HG03066 (cell line): ENCODE measurements around the gene LAMA3.

Experiments
- ATAC-seq: cut with Tn5 transposase; IDR thresholded peaks from one replicate; pipeline ENCODE4 v1.9.1; 2021; ENCODE audit warnings: low read depth; ENCODE audit not compliant: unreplicated experiment

Gene LAMA3

DNA sequence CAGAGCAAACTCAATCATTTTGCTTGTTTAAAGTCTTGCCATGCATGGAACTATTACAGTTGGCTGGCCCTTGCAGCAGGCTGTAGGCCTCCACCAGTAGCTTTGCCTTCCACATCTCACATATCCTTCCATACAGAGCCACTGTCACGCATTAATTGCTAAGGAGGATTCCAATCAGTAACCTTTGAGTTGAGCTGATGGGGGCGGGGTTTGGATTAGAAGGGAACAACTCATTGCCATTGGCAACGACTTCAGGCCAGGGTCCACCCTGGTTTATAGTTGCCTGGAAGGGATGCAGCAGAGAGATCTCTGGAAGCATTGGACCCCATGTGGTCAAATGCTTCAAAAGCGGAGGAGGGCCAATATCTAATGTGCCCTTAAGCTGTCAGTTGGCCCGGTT is 262.0 kb downstream of the LAMA3 start:
- no peak for ATAC-seq

DNA sequence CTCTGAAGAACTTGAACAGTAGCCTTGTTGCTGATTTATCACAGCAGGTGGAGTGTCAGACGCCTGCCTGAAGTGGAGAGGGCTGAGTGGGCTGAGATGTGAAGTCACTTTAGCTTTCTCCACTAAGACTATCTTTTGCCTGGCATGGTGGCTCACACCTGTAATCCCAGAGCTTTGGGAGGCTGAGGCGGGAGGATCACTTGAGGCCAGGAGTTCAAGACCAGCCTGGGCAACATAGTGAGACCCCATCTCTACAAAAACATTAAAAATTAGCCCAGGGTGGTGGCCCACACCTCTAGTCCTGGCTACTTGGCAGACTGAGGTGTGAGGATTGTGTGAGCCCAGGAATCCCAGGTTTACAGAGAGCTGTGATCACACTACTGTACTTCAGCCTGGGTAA is 264.7 kb downstream of the LAMA3 start:
- ATAC-seq, result no peak

DNA sequence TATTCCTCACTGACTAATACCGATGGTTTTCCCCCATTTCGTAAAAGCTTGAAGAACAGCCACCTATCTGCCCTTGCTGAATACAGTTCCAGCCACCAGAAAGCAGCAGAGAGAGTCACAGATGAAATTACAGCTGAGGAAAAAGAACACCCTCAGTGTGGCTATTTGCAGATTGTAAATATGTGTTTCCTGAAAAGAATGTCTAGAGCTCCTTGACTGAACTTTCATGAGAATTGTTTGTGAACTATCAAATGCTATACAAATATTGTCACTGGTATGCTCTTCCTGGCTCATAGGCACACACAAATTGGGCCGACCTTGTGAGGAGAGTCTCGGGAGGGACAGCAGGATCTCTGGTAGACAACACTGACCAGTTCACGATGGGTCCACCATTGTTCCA is 267.2 kb downstream of the LAMA3 start:
- no peak for ATAC-seq

DNA sequence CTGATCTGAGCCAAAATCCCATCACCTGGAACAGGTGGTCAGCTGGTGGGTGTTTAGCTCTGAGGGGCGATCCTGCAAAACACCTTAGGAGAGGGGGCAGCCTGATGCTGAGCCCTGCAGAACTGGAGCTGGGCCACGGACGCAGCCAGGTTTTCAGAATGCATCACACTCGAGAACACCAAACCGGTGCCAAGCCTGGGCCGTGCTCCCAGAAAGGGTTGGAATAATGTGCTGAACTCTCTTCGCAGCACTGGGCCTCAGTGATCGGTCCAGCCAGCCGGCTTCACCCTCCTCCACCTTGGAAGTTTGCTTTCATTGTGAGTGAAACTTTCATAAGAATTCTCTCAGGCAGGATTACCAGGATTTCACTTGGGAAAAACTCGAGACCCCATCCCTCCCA is 268.8 kb downstream of the LAMA3 start:
- no peak for ATAC-seq

DNA sequence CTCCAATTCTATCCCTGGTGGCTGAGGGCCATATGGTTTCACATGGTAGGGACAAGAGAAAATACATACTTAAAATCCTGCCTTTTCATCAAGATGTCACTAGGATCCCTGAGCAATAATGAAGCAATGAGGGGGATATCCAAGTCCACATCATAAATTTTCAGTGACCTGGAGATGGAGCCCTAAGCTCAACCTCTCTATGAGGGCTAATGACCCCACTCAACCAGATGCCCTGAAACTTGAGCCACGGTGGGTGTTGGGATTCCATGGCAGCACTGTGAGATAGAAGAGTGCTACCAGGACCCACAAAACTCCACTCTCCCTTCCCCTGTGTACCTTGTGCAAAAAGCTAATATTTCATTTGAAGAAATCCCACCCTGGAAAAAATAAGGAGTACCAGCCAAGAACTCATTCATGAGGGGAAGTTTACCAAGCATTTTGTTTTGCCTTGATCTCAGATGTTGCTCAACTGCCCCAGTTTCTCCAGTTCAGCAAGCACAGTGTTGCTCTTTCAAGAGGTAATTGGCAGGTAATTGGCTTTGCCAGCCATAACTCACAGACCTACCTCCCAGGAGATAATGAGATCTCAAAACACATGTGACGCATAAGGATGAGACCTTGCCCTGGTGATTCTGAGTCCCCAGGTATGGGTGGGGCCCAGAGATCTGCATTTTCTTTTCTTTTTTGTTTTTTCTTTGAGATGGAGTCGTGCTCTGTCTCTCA is 274.4 kb downstream of the LAMA3 start:
- ATAC-seq, result no peak

DNA sequence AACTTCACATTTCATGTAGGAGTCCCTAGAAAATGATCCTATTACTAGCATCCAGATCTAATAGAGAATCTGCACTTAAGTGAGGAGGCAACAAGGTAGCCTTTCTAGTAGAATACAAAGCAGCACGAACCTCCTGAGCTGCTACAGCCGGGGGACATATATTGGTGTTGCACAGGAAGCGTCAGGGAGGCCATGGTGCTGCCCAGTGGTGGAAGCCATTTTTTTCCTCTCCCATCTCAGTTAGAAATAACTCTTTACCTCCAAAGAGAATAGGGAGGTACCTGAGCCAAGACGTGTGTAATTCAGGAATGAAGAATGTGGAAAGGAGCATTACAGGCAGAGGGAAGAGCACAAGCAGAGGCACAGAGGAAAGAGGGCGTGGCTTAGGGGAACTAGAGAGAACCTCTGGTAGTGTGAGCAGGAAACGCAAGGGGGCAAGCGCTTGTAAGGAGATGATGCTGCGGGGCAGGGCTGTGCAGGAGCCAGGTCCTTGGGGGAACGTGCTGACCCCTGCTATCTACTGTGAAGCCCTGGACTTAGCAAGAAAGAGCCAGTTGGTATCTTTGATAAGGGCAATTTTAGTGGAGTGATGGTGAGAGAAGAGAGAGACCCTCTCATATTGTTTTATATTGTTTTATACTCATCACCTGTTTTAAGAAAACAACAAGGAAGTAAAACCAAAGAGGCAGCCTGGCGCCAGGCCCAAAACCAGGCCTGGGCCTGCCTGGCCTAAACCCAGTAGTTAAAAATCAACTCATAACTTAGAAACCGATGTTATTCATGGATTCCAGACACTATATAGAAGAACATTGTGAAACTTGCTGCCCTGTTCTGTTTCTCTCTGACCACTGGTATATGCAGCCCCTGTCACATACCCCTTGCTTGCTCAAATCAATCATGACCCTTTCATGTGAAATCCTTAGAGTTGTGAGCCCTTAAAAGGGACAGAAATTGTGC is 275.3 kb downstream of the LAMA3 start:
- no peak for ATAC-seq

DNA sequence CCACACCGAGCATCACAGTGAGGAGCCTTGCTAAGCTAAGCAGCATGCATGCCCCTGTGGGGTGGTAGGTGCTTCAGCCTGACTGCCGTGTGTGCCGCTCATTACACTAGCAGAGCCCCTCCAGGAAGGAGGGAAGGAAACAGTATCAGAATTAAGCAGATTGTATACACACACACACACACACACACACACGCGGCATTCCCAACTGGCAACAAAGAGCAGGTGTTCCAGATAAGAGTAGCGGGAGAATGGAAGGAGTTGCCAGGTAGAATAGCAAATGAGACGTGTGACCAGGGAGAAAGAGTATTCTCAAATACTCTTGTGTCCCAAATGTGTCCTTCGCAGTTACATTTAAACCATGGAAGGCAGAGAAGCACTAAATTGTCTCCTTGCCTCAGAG is 277.7 kb downstream of the LAMA3 start:
- ATAC-seq, result no peak

DNA sequence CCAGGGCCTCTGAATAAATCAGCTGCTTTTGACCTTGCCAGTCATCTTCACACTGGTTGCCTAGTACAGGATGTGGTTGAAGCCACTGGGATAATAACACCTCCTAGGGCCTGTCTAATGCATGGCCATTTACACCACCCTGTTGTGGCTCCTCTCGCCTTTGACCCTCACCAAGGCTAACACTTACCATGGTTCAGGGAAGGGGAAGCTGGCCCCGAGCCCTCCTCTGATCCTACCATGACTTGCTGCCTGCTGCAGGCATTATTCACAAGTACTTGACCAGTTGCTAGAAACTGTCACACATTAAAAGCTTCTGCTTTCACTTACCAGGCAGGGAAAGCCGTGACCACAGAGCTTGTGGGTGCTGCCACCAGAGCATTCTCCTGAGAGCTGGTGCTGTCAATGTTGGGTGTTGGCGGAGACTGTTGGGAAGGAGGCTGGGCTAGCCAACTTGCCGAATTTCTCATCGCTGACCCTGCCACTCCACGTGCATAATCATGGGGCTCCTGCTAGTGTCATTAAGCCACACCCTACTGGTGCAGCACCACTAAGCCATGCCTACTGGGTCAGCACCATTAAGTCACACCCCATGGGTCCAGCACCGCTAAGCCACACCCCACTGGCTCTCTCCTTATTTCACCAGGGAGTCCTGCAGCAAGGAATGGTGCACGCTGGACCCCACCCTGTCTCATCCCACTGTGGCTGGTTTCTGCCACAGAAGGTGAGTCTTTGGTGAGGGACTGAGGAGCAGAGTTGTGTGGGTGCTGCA is 278.3 kb downstream of the LAMA3 start:
- ATAC-seq, result peak; percentile 54

DNA sequence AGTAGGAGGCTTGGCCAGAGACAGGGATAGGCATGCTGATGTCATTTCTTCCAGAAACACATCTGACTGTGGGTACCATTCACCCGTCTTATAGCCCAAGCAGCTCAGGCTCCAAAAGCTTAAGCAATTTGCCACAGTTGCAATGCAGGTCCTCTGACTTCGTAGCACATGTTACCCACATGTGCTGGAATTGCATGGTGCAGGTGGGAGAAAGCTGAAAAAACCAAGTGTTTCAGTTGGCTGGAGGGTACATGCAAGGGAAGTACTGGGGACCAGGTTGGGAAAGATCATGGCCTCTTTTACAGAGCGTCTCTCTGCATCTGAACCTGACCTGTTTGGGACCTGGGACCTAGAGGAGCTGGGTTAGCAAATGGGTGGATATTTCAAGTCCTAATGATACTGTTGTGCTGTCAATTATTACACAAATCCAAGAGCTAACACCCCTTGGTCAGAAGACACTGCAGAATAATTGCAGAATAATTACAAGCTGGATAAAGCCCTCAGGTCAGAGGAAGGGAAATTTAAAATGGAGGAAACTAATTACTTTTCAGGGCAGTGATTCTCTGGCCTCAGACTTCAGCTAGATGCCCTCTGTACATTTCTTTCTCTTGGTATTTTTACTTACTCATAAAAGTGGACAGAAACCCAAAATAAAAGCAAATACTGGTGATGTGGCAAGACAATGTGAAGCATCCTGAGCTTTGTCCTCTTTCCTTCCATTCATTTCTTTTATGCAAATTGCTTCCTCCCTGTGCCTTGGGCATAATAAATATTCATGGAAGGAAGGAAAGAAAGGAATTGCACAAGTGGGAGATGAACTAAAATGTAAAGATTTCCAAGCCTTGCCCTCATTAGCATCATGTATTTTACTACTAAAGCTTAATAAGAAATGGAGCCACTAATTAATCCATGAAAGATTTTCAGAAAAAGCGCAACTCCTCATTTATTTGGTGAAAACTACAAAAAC is 279.7 kb downstream of the LAMA3 start:
- ATAC-seq, result no peak

DNA sequence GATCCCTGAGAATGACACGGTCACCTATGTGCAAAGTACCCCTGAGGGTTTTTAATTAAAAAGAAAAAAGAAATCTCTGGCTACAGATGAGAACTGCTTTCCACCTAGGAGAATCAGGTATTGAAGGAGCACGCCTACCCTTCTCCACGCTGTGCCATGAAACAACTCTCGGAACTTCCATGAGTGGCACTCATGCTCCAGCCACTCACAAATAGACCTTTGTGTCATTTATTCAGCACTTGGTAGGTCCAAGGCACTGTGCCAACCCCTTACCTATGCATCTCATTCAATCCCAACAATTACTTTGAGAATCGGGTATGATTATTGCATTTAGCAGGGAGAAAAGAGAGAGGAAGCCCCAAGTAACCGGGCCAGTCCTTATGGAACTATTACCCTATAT is 280.4 kb downstream of the LAMA3 start:
- no peak for ATAC-seq

DNA sequence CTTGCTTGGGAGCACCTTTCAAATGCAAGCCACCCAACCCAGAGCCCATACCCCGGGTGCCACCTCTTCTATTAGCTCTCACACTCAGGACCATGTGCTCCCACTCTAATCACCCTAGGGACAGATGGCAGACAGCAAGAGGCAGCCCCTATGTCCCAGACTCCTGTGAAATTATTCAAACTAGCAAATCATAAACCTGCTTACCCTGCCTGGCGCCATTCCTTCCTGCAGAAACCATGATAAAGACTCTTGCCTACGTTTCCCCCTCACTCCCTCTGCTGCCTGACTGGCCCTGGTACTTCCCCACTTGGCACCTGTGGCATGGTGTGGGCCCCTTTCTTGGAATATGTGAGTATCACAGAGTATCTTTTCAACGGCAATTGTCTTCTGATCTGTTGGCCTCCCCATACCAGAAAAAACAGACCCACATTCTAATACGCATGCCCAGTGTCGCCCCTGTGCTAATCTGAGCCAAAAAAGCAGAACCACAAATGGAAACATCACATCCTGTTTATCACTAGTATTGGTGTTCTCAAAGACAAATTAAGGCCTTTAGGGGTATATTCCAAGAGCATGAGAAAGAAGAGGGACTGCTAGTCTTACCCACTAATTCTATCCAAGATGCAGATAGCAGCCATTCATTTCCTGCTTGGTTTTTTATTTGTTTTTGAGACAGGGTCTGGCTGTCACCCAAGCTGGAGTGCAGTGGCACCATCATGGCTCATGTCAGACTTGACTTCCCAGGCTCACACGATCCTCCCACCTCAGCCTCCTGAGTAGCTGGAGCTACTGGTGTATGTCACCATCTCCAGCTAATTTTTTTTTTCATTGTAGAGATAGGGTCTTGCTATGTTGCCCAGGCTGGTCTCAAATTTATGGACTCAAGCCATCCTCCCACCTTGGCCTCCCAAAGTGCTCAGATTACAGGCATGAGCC is 281.2 kb downstream of the LAMA3 start:
- ATAC-seq, result no peak

DNA sequence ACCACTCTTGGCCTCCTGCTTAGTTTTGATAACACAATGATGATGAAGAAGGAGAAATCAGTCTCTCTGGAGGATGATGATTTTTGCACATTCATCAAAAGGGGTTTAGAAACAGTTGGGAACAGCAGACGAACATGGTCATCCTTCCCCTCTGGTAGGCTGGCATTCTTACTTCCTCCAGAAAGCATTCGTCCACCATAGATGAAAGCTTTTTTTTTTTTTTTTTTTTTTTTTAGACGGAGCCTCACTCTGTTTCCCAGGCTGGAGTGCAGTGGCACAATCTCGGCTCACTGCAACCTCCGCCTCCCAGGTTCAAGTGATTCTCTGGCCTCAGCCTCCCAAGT is 281.8 kb downstream of the LAMA3 start:
- ATAC-seq, result no peak

DNA sequence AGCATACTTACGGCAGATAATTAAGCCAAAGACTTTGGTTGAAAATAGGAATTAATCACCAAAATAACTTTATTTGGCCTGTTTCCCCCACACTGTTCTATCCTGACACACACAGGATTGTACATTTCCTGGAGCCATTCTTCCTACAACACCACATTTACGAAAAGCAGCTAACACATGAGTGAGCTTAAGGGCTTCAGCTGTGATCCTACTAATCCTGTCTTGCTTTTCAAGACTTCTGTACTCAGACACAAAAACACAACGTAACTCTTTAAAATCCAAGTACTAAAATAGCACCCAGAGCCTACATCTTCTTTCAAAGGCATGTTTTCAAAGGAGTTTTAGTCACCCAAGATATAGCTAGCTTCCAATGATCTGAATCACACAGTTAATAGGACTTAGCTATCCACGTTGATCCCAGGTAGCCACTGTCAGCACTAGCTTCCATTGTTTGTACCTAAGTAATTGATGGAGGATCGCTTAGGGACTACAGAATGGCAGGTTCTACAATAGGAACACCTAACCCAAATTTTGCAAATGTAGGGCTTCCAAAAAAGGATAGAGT is 282.5 kb downstream of the LAMA3 start:
- no peak for ATAC-seq

DNA sequence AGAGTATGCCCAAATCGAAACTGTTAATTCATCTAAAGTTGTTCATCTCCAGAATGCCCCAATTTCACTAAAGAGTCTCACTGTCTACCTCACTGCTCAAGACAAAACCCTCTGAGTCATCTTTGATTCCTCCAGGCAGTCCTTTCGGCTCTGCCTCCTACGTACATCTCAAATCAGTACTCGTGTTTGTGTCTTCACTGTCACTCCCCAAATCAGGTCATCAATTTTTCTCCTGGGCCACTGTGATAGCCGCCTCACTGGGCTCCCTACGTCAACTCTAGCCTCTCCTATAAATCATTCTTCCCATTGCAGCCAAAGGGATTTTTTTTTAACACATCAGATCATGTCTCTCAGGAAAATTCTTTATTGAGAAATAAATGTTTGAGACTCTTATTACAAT is 283.2 kb downstream of the LAMA3 start:
- no peak for ATAC-seq

DNA sequence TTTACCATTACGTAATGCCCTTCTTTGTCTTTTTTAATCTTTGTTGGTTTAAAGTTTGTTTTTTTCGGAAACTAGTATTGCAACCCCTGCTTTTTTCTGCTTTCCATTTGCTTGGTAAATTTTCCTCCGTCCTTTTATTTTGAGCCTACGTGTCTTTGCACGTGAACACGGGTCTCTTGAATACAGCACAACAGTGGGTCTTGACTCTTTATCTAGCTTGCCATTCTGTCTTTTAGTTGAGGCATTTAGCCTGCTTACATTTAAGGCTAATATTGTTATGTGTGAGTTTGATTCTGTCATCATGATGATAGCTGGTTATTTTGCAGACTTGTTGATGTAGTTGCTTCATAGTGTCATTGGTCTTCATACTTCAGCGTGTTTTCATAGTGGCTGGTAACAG is 287.9 kb downstream of the LAMA3 start:
- no peak for ATAC-seq

DNA sequence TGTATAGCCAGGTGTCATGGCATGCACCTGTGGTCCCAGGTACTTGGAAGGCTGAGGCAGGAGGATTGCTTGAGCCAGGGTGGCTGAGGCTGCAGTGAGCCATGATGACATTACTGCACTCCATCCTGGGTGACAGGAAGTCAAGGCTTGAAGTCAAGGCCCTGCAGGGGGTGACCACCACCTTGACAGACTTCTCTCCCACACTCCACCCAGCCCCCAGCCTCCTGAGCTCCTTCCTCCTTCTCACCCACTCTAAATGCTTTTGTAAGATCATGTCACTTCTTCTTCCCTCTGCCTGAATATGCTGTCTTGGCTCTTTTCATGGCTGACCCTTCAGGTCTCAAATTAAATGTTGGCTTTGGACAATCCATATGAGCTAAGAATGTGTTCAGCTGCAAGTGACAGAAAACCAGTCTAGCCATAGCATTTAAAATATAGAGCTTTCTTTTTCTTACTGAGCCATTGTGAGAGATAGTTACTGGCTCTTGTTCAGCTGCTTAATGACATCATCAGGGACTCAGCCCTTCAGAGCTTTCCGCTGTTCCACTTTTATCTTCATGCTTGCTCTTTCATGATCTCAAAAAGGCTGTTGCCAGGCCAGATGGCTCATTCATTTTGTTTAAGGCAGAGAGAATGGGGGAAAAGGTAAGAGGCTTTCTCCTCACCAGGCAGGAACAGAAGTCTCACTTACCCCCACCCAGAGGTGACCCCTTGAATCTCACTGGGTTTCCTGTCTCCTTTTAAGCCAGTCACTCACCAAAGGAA is 288.6 kb downstream of the LAMA3 start:
- no peak for ATAC-seq

DNA sequence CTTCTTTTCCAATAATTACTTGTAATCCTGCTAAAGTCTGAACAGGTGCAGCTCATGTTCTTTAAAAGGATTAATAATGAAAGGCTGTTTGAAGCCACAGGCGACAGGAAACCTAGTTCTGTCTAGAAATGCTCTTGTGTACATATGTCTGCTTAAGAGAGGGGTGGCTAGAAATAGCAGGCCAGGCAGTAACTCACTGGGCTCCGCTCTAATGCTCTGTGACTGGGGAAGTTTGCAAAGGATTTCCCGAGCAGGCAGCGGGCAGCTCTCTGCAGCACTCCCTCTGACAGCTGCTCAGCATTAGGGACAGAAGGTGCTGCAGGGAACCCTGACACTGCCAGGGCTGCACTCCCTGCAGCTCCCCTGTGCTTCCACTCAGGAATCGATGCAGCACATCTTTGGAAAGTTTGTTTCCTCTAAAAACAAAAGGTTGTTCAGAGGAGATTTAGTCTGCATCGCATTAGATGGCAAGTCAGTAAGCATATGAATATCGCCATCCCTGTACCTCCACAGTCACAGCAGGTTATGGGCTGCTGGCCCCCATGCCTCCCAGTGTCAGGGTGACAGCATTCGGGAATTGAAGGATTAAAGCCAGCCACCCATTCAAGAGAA is 292.2 kb downstream of the LAMA3 start:
- ATAC-seq, result peak; percentile 89
